ENCODE results near the gene OSBPL1A.

GRCh38 chr18:24243677-24244076 is 153.9 kb downstream of the OSBPL1A start:
- TF ChIP-seq POLR2A (IDR thresholded peaks at IDR 0.05) (no peak), CTCF (IDR thresholded peaks at IDR 0.05) (no peak)

Measured in right lobe of liver (tissue), 4 donors.